ENCODE measurements around the gene EPN2. TPM values are rescaled to one million over a fixed set of nuclear protein-coding genes. Genes with fewer than 3 reads are reported as not detected.

Gene EPN2
- total RNA-seq, 1 experiment from 2014 or later: 73.1 TPM

DNA sequence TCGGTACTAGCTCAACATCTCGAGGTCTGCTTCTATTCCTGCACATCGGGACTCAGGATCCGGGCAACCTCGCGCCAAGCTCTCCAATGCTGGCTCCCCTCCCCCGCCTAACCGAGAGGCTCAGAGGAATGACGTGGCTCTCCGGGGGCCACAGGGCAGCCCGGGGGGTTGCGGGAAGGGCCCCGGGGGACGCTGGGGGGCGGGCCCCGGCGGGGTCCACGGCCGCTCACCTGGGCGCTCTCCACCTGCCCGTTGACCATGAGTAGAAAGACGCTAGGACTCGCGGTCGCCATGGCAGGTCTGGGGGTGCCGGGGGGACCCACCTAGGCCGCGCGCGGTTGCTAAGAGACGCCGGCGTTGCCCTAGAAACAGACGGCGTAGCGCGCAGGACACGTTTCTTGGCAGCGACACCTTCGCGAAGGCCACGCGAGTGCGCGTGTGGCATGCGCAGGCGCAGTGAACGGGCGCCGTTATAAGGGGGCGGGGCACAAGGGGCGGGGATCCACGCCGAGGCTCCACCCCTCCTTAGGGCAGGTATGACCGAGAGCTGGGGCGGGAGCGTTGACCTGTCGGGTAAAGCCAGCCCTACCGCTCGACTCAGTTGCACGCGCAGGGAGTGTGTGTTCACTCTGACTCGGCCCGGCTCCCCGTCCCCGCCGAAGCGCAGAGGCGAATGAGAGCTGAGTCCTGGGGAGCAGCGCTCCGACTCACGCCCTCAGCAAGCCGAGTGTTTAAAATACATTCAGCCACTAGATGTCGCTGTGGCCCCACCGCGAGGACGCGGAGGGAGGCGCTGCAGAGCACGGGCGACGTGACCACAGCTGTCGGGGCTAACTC, 125.3 kb downstream of the EPN2 start, which contains the start of gene B9D1:
TSS of gene B9D1 (minus strand) at position 447 of the 837 bp plus-strand sequence. CDS start at position 293, 154 bp downstream.
- RAD21 ChIA-PET (ENCODE audit: low non-redundant PET in 1 of 2, low total read pairs in 2 of 2, uncharacterized antibody in 2 of 2, unreplicated experiment in 2 of 2): interaction anchor here (1.0 to 2.3 kb wide), 6 partner anchors 15 to 404 kb away, joined by 3 to 12 read pairs (median 8); partner anchors contain the start of gene MAPK7 (in 2 of the 2)
- intact Hi-C loops (cut with micrococcal nuclease): loop anchor here (1.0 to 5.0 kb wide), 4 partner anchors 85 to 404 kb away; no protein-coding TSS in a partner anchor
- CTCF ChIA-PET: interaction anchor here (0.8 to 5.1 kb wide), 27 partner anchors 8 to 755 kb away, joined by 3 to 69 read pairs (median 3); partner anchors contain the start of genes ALDH3A2 and MAPK7
- Histone ChIP-seq H3K4me3 (replicated peaks in 1 of 2; ENCODE audit: low read depth in 1 of 2, low read length in 2 of 2) (peak within 1 kb of the TSS; percentile 80 to 91), H4K20me1 (ENCODE audit: insufficient read depth) (no peaks in the 10 kb centered on the region), H3K9ac (ENCODE audit: low read length) (peak within 1 kb of the TSS; percentile 85), H3K4me2 (ENCODE audit: low read length) (peak within 1 kb of the TSS; percentile 86), H3K27me3 (ENCODE audit: insufficient read depth, low read length) (no peaks in the 10 kb centered on the region), H3K79me2 (ENCODE audit: insufficient read depth, low read length) (0 out of 2 replicates have a peak, but pooled peaks cover 12% of the 10 kb centered on the region), H3K4me1 (ENCODE audit: control insufficient read depth in 1 of 2, insufficient read depth in 2 of 2, low read length in 2 of 2) (peaks cover 9 to 28% of the 10 kb centered on the region in 2 experiments), H3K27ac (ENCODE audit: low read depth, low read length) (peak within 1 kb of the TSS; percentile 76), H3K36me3 (ENCODE audit: control insufficient read depth in 1 of 2, insufficient read depth in 2 of 2, low read length in 2 of 2) (peaks cover 6 to 7% of the 10 kb centered on the region in 2 experiments; a peak in 1 of 4 replicates), H3K9me2 (ENCODE audit: insufficient read depth) (no peaks in the 10 kb centered on the region), H2AFZ (ENCODE audit: low read depth, low read length, poor library complexity, severe bottlenecking) (peak within 1 kb of the TSS; percentile 15), H3K9me3 (ENCODE audit: control insufficient read depth in 1 of 2, insufficient read depth in 1 of 2, low read depth in 1 of 2, low read length in 2 of 2) (no peaks in the 10 kb centered on the region)
- POLR2A ChIA-PET: interaction anchor here (0.8 to 1.9 kb wide), 5 partner anchors 9 to 285 kb away, joined by 3 to 13 read pairs (median 3); partner anchors contain the start of gene MAPK7
- DNase-seq (ENCODE audit: low read depth, low spot score) (peak; percentile 87), ATAC-seq (peak; percentile 86)
- BruUV-seq (replicated peaks): no TSS peak
- no peak for TF ChIP-seq ZNF274 (IDR thresholded peaks at IDR 0.05; ENCODE audit: low read depth, low read length)
- TF ChIP-seq POLR2AphosphoS5 (IDR thresholded peaks at IDR 0.05; ENCODE audit: low read depth, low read length): peak; percentile 64
- TF ChIP-seq JUND (IDR thresholded peaks at IDR 0.05): no peak
- peak; percentile 46; the same call in 1 of the 2 replicates for TF ChIP-seq SP1 (IDR thresholded peaks at IDR 0.05; ENCODE audit: low read depth)
- TF ChIP-seq FOSL1 (IDR thresholded peaks at IDR 0.05; ENCODE audit: low read depth): no peak
- peak; percentile 100 for TF ChIP-seq RAD21 (IDR thresholded peaks at IDR 0.05; ENCODE audit: low read depth)
- 0 out of 2 replicates have a peak, but pooled peaks have one; percentile 35 for TF ChIP-seq SIN3A (IDR thresholded peaks at IDR 0.05; ENCODE audit: low read depth)
- TF ChIP-seq, protein P1, sequence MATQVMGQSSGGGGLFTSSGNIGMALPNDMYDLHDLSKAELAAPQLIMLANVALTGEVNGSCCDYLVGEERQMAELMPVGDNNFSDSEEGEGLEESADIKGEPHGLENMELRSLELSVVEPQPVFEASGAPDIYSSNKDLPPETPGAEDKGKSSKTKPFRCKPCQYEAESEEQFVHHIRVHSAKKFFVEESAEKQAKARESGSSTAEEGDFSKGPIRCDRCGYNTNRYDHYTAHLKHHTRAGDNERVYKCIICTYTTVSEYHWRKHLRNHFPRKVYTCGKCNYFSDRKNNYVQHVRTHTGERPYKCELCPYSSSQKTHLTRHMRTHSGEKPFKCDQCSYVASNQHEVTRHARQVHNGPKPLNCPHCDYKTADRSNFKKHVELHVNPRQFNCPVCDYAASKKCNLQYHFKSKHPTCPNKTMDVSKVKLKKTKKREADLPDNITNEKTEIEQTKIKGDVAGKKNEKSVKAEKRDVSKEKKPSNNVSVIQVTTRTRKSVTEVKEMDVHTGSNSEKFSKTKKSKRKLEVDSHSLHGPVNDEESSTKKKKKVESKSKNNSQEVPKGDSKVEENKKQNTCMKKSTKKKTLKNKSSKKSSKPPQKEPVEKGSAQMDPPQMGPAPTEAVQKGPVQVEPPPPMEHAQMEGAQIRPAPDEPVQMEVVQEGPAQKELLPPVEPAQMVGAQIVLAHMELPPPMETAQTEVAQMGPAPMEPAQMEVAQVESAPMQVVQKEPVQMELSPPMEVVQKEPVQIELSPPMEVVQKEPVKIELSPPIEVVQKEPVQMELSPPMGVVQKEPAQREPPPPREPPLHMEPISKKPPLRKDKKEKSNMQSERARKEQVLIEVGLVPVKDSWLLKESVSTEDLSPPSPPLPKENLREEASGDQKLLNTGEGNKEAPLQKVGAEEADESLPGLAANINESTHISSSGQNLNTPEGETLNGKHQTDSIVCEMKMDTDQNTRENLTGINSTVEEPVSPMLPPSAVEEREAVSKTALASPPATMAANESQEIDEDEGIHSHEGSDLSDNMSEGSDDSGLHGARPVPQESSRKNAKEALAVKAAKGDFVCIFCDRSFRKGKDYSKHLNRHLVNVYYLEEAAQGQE (IDR thresholded peaks at IDR 0.05; ENCODE audit: low read depth): no peak
- TF ChIP-seq, protein P2, sequence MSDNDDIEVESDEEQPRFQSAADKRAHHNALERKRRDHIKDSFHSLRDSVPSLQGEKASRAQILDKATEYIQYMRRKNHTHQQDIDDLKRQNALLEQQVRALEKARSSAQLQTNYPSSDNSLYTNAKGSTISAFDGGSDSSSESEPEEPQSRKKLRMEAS (IDR thresholded peaks at IDR 0.05): peak; percentile 88
- TF ChIP-seq ELF1 (IDR thresholded peaks at IDR 0.05; ENCODE audit: borderline replicate concordance, low read depth): no peak
- TF ChIP-seq POLR2A (IDR thresholded peaks at IDR 0.05; ENCODE audit: borderline replicate concordance, extremely low read depth, insufficient read depth, insufficient read length): peak; percentile 0
- TF ChIP-seq CBX3 (IDR thresholded peaks at IDR 0.05; ENCODE audit: low read depth): no peak
- TF ChIP-seq, protein P3, sequence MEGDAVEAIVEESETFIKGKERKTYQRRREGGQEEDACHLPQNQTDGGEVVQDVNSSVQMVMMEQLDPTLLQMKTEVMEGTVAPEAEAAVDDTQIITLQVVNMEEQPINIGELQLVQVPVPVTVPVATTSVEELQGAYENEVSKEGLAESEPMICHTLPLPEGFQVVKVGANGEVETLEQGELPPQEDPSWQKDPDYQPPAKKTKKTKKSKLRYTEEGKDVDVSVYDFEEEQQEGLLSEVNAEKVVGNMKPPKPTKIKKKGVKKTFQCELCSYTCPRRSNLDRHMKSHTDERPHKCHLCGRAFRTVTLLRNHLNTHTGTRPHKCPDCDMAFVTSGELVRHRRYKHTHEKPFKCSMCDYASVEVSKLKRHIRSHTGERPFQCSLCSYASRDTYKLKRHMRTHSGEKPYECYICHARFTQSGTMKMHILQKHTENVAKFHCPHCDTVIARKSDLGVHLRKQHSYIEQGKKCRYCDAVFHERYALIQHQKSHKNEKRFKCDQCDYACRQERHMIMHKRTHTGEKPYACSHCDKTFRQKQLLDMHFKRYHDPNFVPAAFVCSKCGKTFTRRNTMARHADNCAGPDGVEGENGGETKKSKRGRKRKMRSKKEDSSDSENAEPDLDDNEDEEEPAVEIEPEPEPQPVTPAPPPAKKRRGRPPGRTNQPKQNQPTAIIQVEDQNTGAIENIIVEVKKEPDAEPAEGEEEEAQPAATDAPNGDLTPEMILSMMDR (IDR thresholded peaks at IDR 0.05 in 2 of 3, conservative IDR thresholded peaks at IDR 0.05 in 1 of 3; ENCODE audit: borderline replicate concordance in 1 of 3, insufficient read depth in 1 of 3, low read depth in 2 of 3, low read length in 2 of 3): peak; percentile 73 to 99 (median 92)
- TF ChIP-seq EZH2 (IDR thresholded peaks at IDR 0.05): no peak
- TF ChIP-seq, protein P4, sequence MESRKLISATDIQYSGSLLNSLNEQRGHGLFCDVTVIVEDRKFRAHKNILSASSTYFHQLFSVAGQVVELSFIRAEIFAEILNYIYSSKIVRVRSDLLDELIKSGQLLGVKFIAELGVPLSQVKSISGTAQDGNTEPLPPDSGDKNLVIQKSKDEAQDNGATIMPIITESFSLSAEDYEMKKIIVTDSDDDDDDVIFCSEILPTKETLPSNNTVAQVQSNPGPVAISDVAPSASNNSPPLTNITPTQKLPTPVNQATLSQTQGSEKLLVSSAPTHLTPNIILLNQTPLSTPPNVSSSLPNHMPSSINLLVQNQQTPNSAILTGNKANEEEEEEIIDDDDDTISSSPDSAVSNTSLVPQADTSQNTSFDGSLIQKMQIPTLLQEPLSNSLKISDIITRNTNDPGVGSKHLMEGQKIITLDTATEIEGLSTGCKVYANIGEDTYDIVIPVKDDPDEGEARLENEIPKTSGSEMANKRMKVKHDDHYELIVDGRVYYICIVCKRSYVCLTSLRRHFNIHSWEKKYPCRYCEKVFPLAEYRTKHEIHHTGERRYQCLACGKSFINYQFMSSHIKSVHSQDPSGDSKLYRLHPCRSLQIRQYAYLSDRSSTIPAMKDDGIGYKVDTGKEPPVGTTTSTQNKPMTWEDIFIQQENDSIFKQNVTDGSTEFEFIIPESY (IDR thresholded peaks at IDR 0.05; ENCODE audit: extremely low read depth, insufficient replicate concordance, low read length): peak; percentile 11
- TF ChIP-seq ZFX (IDR thresholded peaks at IDR 0.05): peak; percentile 84; the same call in 1 of the 2 replicates
- no peak for TF ChIP-seq SRF (IDR thresholded peaks at IDR 0.05; ENCODE audit: low read depth)
- peak; percentile 54 for TF ChIP-seq YY1 (IDR thresholded peaks at IDR 0.05; ENCODE audit: extremely low read depth, insufficient replicate concordance, low read depth, low read length)
